Posterior cingulate gyrus (tissue), 11 donors: ENCODE data around the gene MSH6.
A peak's percentile ranks its signal among the peaks of the same experiment; 100 is the strongest.

Source experiments
- DNase-seq, 10 donors: peaks; one replicate each; pipeline versions ENCODE4 v3.0.0 to v3.0.0-alpha.2; 2020 to 2021; ENCODE audit warnings: mixed read lengths in 3 of 10
- intact Hi-C: fragments of 100-400 bp; cut with DNase I; formaldehyde crosslinking; loops from one replicate; pipeline ENCODE4 v1.15.1; 2023

The MSH6 gene

DNA sequence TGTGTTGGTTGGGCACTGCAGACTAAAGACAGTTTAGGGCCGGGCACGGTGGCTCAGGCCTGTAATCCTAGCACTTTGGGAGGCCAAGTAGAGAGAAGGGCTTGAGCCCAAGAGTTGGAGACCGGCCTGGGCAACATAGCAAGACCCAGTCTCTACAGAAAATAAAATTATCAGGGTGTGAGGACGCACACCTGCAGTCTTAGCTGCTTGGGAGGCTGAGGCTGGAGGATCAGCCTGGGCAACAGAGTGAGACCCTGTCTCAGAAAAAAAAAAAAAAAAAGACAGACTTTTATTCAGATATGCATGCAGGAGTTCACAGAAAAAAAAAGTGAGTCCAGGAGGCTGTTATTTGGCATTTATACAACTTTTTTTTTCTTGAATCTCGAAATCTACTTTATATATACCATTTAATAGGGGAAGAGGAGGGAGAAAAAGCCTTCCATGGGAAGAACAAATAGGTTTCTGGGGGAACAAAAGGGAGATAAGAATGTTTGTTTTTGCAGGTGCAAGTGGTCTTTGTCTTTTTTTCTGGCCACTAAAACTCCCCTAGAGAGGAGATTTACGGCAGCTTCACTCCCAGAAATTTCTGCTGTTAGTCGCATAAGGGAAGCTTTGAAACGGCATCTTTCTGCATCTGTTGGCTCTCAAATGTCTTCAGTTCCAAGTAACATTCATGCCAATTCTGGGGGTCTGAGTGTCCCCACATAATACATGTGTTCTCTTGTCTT is 4.1 kb upstream of the MSH6 start:
- no peak for DNase-seq
- intact Hi-C loops, result no loop called here

DNA sequence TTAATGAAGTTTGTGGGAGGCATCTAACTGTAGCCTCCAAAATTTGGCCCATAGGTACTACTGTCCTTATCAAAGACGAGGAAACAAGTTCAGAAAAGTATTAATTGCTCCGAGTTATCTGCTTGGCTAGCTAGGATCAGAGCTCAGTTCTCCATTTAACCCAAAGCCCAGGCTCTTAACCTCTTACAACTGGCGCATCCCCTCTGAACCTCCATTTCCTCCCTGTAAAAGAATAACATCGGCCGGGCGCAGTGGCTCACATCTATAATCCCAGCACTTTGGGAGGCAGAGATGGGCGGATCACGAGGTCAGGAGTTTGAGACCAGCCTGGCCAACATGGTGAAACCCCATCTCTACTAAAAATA is 3.5 kb upstream of the MSH6 start:
- intact Hi-C loops, result no loop called here
- DNase-seq, result no peak

DNA sequence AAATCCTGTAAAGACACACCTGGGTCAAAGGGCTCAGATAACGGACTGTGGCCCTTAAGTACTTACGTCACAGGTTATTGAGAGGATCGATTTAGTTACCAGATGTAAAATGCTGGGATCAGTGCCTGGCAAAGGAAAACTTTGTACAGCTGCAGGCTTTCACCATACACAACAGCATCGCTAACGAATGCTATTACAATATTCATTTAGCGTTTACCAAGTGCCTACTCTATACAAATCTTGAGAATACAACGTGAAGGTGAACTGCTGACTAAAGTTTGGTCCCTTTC is 619 bp upstream of the MSH6 start:
- no peak for DNase-seq
- intact Hi-C loops, result loop anchor here (5.0 to 10.0 kb wide), 2 partner anchors 325 to 632 kb away; no protein-coding TSS in a partner anchor

DNA sequence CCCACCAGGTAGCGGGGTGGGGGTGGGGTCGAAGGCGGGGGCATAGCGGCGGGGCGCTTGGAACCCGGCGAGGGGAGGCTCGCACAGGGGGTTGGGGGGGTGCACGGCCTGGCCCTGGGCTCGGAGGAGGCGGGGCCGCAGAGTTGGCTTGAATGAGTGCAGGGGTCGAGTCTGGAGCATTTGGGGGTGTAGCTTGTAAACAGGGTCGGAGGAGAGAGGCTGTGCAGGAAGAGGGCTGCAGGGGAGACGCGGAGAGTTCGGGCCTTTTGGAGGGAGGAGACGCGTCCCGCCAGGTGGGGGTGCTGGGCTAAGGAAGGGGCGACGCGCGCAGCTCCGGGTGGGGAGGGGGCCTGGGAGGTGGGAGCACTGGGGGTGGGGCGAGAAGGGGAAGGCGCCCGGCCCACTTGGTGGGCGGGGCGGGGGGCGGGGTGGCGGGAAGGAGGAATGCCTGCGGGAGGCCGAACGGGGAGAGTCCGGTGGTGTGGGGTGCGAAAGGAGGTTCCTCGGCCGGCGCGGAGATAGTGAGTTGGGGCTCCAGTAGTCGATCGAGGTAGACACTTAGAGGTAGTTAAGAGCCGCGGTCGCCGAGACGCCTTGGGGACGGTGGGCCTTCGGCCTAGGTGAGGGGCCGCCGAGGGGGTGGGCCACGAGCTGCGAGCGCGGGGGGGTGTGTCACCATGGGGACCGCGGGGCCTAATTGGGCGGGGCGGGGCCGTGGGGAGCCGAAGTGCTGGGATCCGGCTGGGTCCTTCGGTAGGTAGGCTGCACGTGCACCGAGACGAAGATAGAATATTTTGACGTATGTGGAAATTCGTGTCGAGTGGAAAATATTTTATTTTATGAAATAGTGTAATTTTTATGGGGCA is 774 bp downstream of the MSH6 start:
- intact Hi-C loops, result loop anchor here (1.0 to 10.0 kb wide), 3 partner anchors 123 to 631 kb away; partner anchors contain the start of gene FBXO11
- DNase-seq, result peak in 9 of 10 donors; percentile 14 to 88 (median 40)

DNA sequence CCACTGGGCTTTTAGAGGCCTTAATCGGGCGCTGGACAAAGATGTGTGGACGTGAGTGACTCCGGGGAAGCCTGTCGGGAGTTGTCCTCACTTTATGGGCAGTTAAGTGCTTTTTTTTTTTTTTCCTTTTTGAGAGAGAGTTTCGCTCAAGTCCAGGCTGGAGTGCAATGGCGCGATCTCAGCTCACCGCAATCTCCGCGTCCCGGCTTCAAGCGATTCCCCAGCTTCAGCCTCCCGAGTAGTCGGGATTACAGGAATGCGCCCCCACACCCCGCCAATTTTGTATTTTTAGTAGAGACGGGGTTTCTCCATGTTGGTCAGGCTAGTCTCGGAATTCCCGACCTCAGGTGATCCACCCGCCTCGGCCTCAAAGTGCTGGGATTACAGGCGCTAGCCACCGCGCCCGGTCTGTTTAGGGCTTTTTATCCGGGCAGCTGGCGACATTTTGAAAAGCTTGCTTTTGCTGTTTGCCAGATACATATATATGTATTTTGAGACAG is 1.5 kb downstream of the MSH6 start:
- intact Hi-C loops, result loop anchor here (5.0 to 10.0 kb wide), 2 partner anchors 323 to 630 kb away; no protein-coding TSS in a partner anchor
- no peak for DNase-seq

DNA sequence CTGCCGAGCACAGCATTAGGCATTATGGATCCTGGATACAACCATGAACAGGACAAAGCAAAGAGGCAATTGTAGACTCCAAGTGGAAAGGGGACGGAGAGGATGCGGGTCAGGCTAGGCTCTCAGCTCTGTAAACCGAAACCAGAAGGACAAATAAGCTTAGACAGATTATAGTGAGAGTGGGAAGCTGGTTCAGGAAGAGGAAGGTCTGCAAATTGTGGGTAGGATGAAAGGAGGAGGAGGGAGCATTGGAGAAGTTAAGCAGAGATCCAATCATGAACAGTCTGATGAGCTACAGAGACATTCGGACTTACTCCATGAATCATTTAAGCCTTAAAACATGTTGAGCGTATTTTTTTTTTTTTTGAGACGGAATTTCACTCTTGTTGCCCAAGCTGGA is 3.0 kb downstream of the MSH6 start:
- DNase-seq, result no peak
- intact Hi-C loops, result loop anchor here (10.0 kb wide), 1 partner anchor 629 kb away; no protein-coding TSS in a partner anchor

DNA sequence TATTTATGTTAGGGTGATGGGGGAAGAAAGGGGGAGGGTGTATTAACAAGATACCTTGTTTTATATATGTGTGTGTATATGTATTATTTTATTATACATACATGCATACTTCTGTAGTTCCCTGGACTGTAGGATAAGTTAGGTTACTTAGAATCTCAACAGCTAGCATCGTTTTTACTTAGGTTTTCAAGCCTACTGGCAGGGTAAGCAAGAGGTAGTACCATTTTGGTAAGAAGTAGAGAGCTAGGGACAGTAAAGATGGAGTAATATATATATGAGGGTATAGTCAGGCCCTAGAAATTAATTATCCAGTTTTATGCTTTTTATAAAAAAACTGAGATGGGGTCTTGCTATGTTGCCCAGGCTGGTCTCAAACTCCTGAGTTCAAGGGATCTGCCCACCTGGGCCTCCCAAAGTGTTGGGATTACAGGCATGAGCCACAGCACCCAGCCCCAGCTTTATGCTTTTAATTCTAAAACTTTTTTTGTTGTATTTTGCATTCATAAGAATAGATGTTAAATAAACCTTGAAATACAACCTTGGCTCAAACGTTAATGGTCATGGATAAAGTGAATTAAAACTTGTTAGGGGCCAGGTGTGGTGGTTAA is 13.2 kb downstream of the MSH6 start:
- no peak for DNase-seq
- intact Hi-C loops, result no loop called here

DNA sequence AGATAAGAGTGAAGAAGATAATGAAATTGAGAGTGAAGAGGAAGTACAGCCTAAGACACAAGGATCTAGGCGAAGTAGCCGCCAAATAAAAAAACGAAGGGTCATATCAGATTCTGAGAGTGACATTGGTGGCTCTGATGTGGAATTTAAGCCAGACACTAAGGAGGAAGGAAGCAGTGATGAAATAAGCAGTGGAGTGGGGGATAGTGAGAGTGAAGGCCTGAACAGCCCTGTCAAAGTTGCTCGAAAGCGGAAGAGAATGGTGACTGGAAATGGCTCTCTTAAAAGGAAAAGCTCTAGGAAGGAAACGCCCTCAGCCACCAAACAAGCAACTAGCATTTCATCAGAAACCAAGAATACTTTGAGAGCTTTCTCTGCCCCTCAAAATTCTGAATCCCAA is 15.7 kb downstream of the MSH6 start:
- DNase-seq, result no peak
- intact Hi-C loops, result no loop called here

DNA sequence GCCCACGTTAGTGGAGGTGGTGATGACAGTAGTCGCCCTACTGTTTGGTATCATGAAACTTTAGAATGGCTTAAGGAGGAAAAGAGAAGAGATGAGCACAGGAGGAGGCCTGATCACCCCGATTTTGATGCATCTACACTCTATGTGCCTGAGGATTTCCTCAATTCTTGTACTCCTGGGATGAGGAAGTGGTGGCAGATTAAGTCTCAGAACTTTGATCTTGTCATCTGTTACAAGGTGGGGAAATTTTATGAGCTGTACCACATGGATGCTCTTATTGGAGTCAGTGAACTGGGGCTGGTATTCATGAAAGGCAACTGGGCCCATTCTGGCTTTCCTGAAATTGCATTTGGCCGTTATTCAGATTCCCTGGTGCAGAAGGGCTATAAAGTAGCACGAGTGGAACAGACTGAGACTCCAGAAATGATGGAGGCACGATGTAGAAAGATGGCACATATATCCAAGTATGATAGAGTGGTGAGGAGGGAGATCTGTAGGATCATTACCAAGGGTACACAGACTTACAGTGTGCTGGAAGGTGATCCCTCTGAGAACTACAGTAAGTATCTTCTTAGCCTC is 16.2 kb downstream of the MSH6 start:
- intact Hi-C loops, result no loop called here
- no peak for DNase-seq

DNA sequence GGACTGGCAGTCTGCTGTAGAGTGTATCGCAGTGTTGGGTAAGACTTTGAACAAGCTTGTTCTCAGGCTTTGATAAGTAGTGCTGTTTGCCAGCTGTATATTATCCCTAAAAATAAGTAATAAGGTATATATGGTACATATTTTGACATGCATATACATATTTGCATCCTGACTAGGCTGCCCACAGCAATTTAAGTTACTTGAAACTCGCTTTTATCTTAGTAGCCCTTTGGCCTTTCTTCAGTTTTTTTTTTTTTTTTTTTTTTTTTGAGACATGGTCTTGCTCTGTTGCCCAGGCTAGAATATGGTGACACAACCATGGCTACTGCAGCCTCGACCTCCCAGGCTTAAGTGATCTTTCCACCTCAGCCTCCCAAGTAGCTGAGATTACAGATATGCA is 18.2 kb downstream of the MSH6 start:
- DNase-seq, result no peak
- intact Hi-C loops, result no loop called here

DNA sequence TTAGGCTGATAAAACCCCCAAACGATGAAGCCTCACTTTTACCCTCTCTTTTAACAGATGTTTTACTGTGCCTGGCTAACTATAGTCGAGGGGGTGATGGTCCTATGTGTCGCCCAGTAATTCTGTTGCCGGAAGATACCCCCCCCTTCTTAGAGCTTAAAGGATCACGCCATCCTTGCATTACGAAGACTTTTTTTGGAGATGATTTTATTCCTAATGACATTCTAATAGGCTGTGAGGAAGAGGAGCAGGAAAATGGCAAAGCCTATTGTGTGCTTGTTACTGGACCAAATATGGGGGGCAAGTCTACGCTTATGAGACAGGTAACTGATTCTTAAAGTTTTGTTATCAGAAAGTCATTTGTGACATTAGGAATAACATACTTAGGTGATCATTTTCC is 20.4 kb downstream of the MSH6 start:
- intact Hi-C loops, result no loop called here

DNA sequence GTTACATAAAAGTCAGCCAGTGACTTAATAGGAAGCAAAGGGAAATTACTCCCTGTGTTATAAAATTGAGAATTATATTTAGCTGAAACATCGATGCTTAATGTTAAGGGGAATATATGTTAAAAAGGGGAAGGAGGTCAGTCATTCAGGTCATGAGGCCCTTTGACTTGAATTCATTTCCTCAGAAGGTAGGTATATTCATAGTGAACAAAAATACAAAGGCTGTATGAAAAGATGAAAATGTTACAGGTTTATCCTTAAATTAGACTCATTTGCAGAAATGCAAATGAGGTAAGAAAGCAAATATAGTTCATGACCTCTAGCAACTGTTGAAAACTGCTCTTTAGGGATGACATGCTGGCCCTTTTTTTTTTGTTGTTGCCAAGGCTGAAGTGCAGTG is 20.8 kb downstream of the MSH6 start:
- no peak for DNase-seq
- intact Hi-C loops, result no loop called here

More for the DNA sequence above, 20.4 kb downstream of the MSH6 start:
- DNase-seq, result no peak

DNA sequence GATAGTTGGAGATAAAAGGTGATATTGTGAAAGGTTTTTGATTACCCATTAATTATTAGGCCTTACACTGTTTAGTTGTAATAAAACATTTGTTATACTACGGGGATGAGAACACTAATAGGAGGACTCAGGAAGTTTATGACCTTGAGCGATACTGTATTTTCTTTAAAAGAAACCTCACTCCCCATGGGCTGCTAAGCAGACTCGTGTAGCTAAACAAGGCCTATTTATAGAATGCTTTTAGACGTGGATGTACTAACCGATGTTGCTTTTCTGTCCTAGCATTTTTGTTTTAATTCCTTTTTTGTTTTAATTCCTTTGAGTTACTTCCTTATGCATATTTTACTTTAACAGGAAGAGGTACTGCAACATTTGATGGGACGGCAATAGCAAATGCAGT is 22.9 kb downstream of the MSH6 start:
- intact Hi-C loops, result no loop called here
- DNase-seq, result no peak

DNA sequence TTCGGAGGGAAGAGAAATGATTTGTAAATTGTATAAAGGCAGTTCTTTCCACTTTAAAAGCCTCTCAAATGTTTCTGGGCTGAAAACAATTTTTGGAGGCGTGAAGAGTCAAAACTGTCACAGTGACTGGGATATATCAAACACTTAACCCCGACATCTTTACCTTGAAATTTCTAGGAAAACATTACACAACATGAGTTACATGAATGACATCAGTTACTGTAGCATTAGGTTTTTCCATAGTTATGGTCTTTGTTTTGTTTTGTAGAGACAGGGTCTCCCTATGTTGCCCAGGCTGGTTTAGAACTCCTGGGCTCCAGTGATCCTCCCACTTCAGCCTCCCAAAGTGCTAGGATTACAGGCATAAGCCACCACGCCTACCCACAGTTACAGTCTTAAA is 25.7 kb downstream of the MSH6 start:
- intact Hi-C loops, result no loop called here
- DNase-seq, result no peak

DNA sequence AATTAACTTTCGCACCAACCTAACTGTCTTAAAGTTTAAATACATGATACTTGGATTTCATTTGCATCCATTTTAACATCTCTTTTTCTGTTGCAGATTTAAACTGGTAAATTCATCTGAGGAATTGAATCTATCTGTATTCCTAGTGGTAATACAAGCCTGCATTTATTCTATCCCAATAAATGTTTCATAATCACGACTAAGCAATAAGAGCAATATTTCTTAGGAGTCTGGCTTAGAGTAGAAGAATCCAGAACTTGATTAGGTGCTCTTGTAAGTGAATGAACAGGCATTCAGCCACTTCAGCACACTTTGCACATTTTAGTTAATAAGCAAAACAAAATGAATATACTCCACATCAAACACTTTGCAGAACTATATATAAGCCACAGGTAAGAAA is 27.0 kb downstream of the MSH6 start:
- intact Hi-C loops, result no loop called here

DNA sequence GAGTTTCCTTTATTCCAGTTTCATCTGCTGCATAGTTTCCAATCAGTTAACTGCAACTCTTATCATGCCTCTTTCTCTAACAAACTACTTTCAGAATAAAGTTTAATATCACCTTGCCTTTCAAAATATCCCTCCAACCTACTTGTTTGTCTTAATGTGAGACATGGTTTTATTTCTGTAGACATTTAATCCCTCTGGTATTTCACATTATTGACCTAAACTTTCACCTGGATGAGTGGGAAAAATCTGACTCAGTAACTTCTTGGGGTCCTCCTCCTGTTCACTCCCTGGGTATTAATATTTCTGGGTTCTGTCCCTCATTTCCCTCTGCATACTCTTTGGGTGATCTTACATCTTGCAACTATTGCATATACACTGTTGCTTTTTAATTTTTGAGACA is 27.9 kb downstream of the MSH6 start:
- DNase-seq, result no peak
- intact Hi-C loops, result no loop called here

More for the DNA sequence above, 27.0 kb downstream of the MSH6 start:
- no peak for DNase-seq

DNA sequence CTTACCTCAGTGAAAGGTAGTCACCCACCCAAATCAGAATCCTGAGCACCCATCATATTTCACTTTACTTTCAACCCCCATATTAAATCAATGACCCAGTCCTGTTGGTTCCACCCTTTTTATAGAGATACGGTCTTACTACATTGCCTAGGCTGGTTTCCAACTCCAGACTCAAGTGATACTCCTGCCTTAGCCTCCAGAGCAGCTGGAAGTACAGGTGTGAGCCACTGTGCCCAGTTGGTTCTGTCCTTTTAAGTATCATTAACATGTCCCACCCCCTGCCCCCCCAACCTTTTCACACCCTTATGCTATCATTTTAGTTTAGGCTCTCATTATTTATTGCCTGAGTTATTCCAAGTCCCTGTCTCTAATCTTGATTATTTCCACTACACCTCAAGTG is 28.7 kb downstream of the MSH6 start:
- no peak for DNase-seq

DNA sequence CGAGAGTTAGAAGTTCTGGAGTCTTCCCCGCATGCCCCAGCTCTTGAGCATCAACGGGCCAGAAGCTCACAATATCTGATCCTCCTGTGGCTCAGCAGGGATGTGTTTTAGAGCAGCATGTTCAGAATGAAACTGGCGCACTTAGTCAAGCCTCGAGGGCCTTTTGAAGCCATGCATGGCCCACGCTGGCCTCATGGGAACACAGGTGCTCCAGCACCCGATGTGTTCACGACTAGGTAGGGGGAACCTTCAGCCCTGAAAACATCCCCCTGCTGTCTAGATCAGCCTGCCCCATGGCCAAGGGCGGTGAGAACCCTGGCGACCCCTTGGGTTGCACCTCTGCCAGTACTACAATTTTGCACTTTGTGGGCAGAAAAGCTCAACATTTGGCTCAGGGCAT is 32.8 kb downstream of the MSH6 start:
- intact Hi-C loops, result no loop called here
- no peak for DNase-seq

More for the DNA sequence above, 28.7 kb downstream of the MSH6 start:
- intact Hi-C loops, result no loop called here

DNA sequence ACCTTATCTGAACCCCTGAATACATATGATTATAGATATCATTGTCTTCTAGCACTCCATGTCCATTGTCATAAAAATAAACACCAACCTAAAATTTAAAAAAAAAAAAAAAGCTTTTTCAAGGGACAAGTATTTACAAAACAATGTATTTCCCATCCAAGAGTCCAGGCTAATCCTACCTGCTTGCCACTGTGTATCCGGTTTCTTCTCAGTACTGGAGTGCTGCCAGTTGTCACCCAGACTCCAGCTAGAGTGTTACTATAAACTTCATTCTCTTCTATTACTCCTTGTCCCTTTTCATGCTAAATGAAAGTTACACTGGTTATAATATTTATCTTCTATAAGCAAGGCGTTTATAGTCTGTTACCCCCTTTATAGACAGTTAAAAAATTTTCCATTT is 35.8 kb downstream of the MSH6 start:
- intact Hi-C loops, result no loop called here

DNA sequence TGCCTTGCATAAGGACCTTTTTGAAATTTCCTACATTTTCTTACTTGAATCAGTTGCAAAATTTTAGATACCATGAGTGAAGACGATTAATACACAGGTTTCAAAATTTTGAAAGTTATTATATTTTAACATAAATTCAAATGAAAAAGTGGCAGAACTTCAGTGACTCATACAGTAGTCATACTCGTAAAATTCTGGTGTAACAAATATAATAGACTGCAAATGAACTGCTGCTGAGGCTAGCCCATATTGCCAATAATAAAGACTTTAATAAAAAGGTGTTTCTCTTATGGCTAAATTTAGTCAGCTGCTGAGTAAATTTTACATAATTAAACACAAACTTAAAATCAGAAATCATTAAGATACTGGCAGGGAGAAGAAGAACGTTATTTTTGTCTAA is 36.9 kb downstream of the MSH6 start:
- DNase-seq, result no peak
- intact Hi-C loops, result no loop called here

More for the DNA sequence above, 35.8 kb downstream of the MSH6 start:
- DNase-seq, result no peak

DNA sequence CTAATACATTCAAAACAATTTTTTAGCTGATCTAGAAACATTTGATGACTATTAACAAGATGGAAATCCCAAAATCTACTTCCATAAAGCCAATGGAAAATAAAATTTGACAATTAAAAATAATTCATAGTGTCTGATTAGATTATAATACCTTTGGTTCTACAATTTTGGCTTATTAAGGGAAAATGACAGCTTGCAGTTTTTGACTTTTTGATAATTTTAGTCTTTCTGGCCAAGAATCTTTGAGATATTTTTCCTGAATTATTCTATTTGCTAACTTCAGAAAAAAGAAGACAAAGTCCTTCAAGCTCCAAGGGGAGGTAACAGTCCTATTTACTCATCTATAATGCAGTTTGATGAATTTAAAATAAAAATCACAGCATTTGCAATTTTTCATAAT is 39.6 kb downstream of the MSH6 start:
- DNase-seq, result no peak
- intact Hi-C loops, result no loop called here
